Heart right ventricle (tissue), 16 donors: ENCODE measurements around the gene TMC5. TPM values are rescaled to one million over a fixed set of nuclear protein-coding genes. Genes with fewer than 3 reads are reported as not detected.

Experiments
- ATAC-seq, 8 donors: fragments of 200-7000 bp; cut with Tn5 transposase; one replicate each; pipeline ENCODE4 v1.9.1; 2020; ENCODE audit warnings: mild to moderate bottlenecking in 8 of 8, moderate library complexity in 8 of 8, moderate number of reproducible peaks in 1 of 8
- DNase-seq, 2 donors: peaks; one replicate each; pipeline ENCODE4 v3.0.0-alpha.2; 2020
- H3K27ac ChIP-seq, 10 donors: fragments of 200-600 bp; sonication (generic) in 2 of 10; one replicate each; pipeline versions ENCODE4 v1.5.0 to v1.8.0; 2020 to 2022; ENCODE audit warnings: mild to moderate bottlenecking in 3 of 10
- H3K27me3 ChIP-seq, 7 donors: fragments of 200-600 bp; one replicate each; pipeline ENCODE4 v1.8.0; 2021 to 2022; ENCODE audit warnings: mild to moderate bottlenecking in 2 of 7
- H3K36me3 ChIP-seq, 9 donors: fragments of 200-600 bp; sonication (generic) in 1 of 9; one replicate each; pipeline versions ENCODE4 v1.5.0 to v1.8.0; 2020 to 2022; ENCODE audit warnings: mild to moderate bottlenecking in 2 of 9
- H3K4me1 ChIP-seq, 9 donors: fragments of 200-600 bp; sonication (generic) in 1 of 9; one replicate each; pipeline versions ENCODE4 v1.5.0 to v1.8.0; 2020 to 2022; ENCODE audit warnings: mild to moderate bottlenecking in 4 of 9
- H3K4me3 ChIP-seq, 10 donors: fragments of 200-600 bp; sonication (generic) in 2 of 10; one replicate each; pipeline versions ENCODE4 v1.5.0 to v1.8.0; 2020 to 2022; ENCODE audit warnings: mild to moderate bottlenecking in 7 of 10, moderate library complexity in 2 of 10
- H3K9me3 ChIP-seq, 11 donors: fragments of 200-600 bp in 10 of 11; sonication (generic) in 2 of 11; one replicate each; pipeline versions ENCODE4 v1.5.0 to v1.8.0; 2013 to 2022; ENCODE audit warnings: mild to moderate bottlenecking in 2 of 11, control low read depth in 1 of 11, moderate library complexity in 1 of 11
- CTCF ChIP-seq, 9 donors: fragments of 200-600 bp; sonication (generic) in 2 of 9; IDR thresholded peaks; one replicate each; pipeline versions ENCODE4 v1.5.0 to v1.8.0; 2021 to 2022; ENCODE audit warnings: antibody characterized with exemption in 9 of 9, mild to moderate bottlenecking in 5 of 9, moderate library complexity in 1 of 9
- WGBS, 2 donors: extraction: QIAGEN DNeasy Blood & Tissue Kit; methylation state at CpG; one replicate each; pipeline ENCODE4 v1.1.7; 2013; ENCODE audit warnings: inconsistent platforms in 1 of 2; 5-methylcytosine and 5-hydroxymethylcytosine counted together
- intact Hi-C, 10 donors: fragments of 100-400 bp; cut with DNase I; formaldehyde crosslinking; loops; one replicate each; pipeline versions ENCODE4 v1.11.1 to v1.14.2; 2022
- polyA plus RNA-seq, 2 donors: library from polyadenylated mRNA; stranded (reverse); fragments of 200-250 nt; gene quantifications; one replicate each; pipeline ENCODE4 v1.2.3, GENCODE V29; 2013
- total RNA-seq, 10 donors: library from RNA; stranded (reverse); fragmentation: NEBNext Ultra II Directional in 3 of 10; extraction: Animal tissue kit (Norgen Biotek cat#: 25700) in 3 of 10; gene quantifications; one replicate each; pipeline versions ENCODE4 v1.2.1 to v1.2.4, GENCODE V29; 2021 to 2023
- donor health status: Arrhythmogenic right ventricular cardiomyopathy.
- donor health status: ischemic (EF 13 %, LVEDD 7.1; RV severe dilation, severe dysfunction).
- donor health status: healthy with polysubstance abuse.
- donor health status: DM: no; HTN: yes; CAD: no.
- donor health status: DM: no; HTN: no; CAD: no.
- donor health status: ischemic (EF 25% LVEDD 6.9; RV normal size, moderate dysfunction).
- donor health status: ischemic (EF 25% LVEDD 5.7; RV mildly dilated, moderate dysfunction).
- donor health status: healthy.
- donor health status: DM: yes; HTN: yes; CAD: no.
- donor health status: Ischemic cardiomyopathy.
- donor health status: ischemic (EF 35%, LVEDD 5.7; RV mildly dilated, moderate dysfunction).
- donor health status: nonischemic (EF 11% LVEDD 7.7; RV severe dilation, severe dysfunction).
- donor health status: DM: yes; HTN: yes; CAD: no.
- donor health status: PGD.
- donor health status: ischemic (EF 29% LVEDD 5.4; RV normal size, mild dysfunction).
- donor health status: nonischemic (EF 23%, LVEDD 6.1; RV moderate dilation, normal function).

TMC5 gene
- total and polyA plus RNA-seq, 12 donors = under 0.01 to 0.13 (median 0.10) TPM; not detected in 8

GRCh38 chr16:19431636-19432340, 14.1 kb downstream of the TMC5 start:
- WGBS, 2 donors = 80 to 83% methylated on average over 6 of the region's 6 CpGs
- Histone ChIP-seq H3K27ac (peak overlapping the region in 1 of 10 donors; percentile 40), H3K9me3 (no peaks in the 10 kb centered on the region), H3K36me3 (no peaks in the 10 kb centered on the region), H3K27me3 (peaks cover 0 to 26% (median 5%) of the 10 kb centered on the region in 7 donors), H3K4me1 (no peaks in the 10 kb centered on the region), H3K4me3 (no peak overlapping the region)
- TF ChIP-seq CTCF (IDR thresholded peaks at IDR 0.05) = no peak
- no peak for ATAC-seq
- no peak for DNase-seq
- intact Hi-C loops = no loop called here

DNA sequence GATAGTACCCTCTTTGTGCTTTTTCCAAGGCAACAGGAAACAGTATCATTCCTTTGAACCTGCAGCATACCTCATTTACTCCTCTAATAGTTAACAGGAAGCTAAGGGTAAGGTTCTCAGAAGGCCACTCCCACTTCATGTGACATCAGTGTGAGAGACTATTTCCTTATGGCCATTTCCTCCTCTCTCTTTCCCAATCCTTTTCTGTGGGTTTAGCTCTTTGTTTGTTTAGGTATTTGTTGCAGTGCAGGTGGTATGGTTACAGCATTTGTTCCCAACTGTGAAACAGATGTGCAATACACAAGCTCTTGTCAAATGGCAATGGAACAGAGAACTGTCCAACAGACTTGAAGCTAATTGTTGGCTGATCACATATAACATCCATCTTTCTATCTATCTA, 14.7 kb downstream of the TMC5 start:
- no peaks in the 10 kb centered on the region for H3K9me3 ChIP-seq
- H3K27ac ChIP-seq = no peak overlapping the region
- no peak for ATAC-seq
- no peaks in the 10 kb centered on the region for H3K36me3 ChIP-seq
- no peak for DNase-seq
- no peaks in the 10 kb centered on the region for H3K4me1 ChIP-seq
- intact Hi-C loops = no loop called here
- no peak for TF ChIP-seq CTCF (IDR thresholded peaks at IDR 0.05)
- H3K27me3 ChIP-seq = peaks cover 0 to 20% (median 4%) of the 10 kb centered on the region in 7 donors
- no peak overlapping the region for H3K4me3 ChIP-seq

GRCh38 chr16:19434584-19434983, 16.9 kb downstream of the TMC5 start:
- ATAC-seq = no peak
- intact Hi-C loops = no loop called here

GRCh38 chr16:19436540-19436939, 18.9 kb downstream of the TMC5 start:
- 71 to 78% methylated on average over 1 of the region's 1 CpG for WGBS, 2 donors
- intact Hi-C loops = no loop called here
- no peak for ATAC-seq

More at GRCh38 chr16:19434584-19434983, 16.9 kb downstream of the TMC5 start:
- no peak overlapping the region for H3K27ac ChIP-seq
- no peak for DNase-seq
- no peak for TF ChIP-seq CTCF (IDR thresholded peaks at IDR 0.05)
- H3K36me3 ChIP-seq = no peaks in the 10 kb centered on the region
- H3K9me3 ChIP-seq = no peaks in the 10 kb centered on the region
- 54 to 66% methylated on average over 1 of the region's 1 CpG for WGBS, 2 donors
- peaks cover 0 to 7% (median 0%) of the 10 kb centered on the region in 7 donors for H3K27me3 ChIP-seq
- no peaks in the 10 kb centered on the region for H3K4me1 ChIP-seq
- H3K4me3 ChIP-seq = no peak overlapping the region

More at GRCh38 chr16:19436540-19436939, 18.9 kb downstream of the TMC5 start:
- Histone ChIP-seq H3K27ac (no peak overlapping the region), H3K27me3 (peaks cover 0 to 7% (median 0%) of the 10 kb centered on the region in 7 donors), H3K9me3 (no peaks in the 10 kb centered on the region), H3K4me3 (no peak overlapping the region), H3K4me1 (no peaks in the 10 kb centered on the region), H3K36me3 (no peaks in the 10 kb centered on the region)
- TF ChIP-seq CTCF (IDR thresholded peaks at IDR 0.05) = no peak
- no peak for DNase-seq
